Measurements from ENCODE around the gene MRFAP1L1. TPM values are rescaled to one million over a fixed set of nuclear protein-coding genes. Genes with fewer than 3 reads are reported as not detected.

MRFAP1L1 gene
- total RNA-seq, 2 donors from 2014 or later: 65.2 to 81.9 TPM

GRCh38 chr4:6716018-6716911 lies 6.6 kb upstream of the MRFAP1L1 start, which contains the start of gene BLOC1S4:
BLOC1S4 (plus strand) TSS chr4:6716174; CDS start chr4:6716210, 36 bp downstream.
- no peaks in the 10 kb centered on the region for H3K27me3 ChIP-seq (replicated peaks; ENCODE audit: insufficient read depth)
- peak within 1 kb of the TSS; percentile 78 to 92 for H3K4me3 ChIP-seq
- no peaks in the 10 kb centered on the region for H3K4me1 ChIP-seq (replicated peaks)
- WGBS: under 1% methylated on average over 85 of the region's 109 CpGs
- DNase-seq (ENCODE audit: low spot score): peak; percentile 80
- no peaks in the 10 kb centered on the region for H3K36me3 ChIP-seq
- H3K27ac ChIP-seq: peak within 1 kb of the TSS; percentile 91 to 94
- intact Hi-C loops (cut with DNase I): loop anchor here (5.0 to 10.0 kb wide), 3 partner anchors 66 to 269 kb away; partner anchors contain the start of gene KIAA0232
- peak in 2 of 4 experiments; percentile 37 to 47 for TF ChIP-seq CTCF (IDR thresholded peaks at IDR 0.05)
- peak; percentile 79 for TF ChIP-seq POLR2A (IDR thresholded peaks at IDR 0.05)
- TF ChIP-seq POLR2AphosphoS5 (IDR thresholded peaks at IDR 0.05): peak; percentile 97
- H3K9me3 ChIP-seq: no peaks in the 10 kb centered on the region

- H3K9me3 ChIP-seq: no peaks in the 10 kb centered on the region
- H3K27ac ChIP-seq: peak overlapping the region; percentile 91 to 94
- H3K36me3 ChIP-seq: no peaks in the 10 kb centered on the region
- 4% methylated on average over 9 of the region's 9 CpGs for WGBS
- no peaks in the 10 kb centered on the region for H3K4me1 ChIP-seq (replicated peaks)
- intact Hi-C loops (cut with DNase I): loop anchor here (5.0 to 10.0 kb wide), 3 partner anchors 67 to 269 kb away; partner anchors contain the start of gene KIAA0232
- TF ChIP-seq CTCF (IDR thresholded peaks at IDR 0.05): no peak
- no peak for TF ChIP-seq POLR2A (IDR thresholded peaks at IDR 0.05)
- no peak for TF ChIP-seq POLR2AphosphoS5 (IDR thresholded peaks at IDR 0.05)
- peak overlapping the region; percentile 78 to 92 for H3K4me3 ChIP-seq
- DNase-seq (ENCODE audit: low spot score): no peak
- no peaks in the 10 kb centered on the region for H3K27me3 ChIP-seq (replicated peaks; ENCODE audit: insufficient read depth)
Observed at GRCh38 chr4:6715704-6716017, 6.0 kb upstream of the MRFAP1L1 start.

- TF ChIP-seq POLR2A (IDR thresholded peaks at IDR 0.05): no peak
- TF ChIP-seq POLR2AphosphoS5 (IDR thresholded peaks at IDR 0.05): no peak
- TF ChIP-seq CTCF (IDR thresholded peaks at IDR 0.05): no peak
- Histone ChIP-seq H3K27ac (no peak overlapping the region), H3K4me3 (no peak overlapping the region), H3K36me3 (no peaks in the 10 kb centered on the region), H3K27me3 (replicated peaks; ENCODE audit: insufficient read depth) (no peaks in the 10 kb centered on the region), H3K4me1 (replicated peaks) (no peaks in the 10 kb centered on the region), H3K9me3 (no peaks in the 10 kb centered on the region)
- intact Hi-C loops (cut with DNase I): loop anchor here (5.0 to 10.0 kb wide), 3 partner anchors 67 to 270 kb away; partner anchors contain the start of gene KIAA0232
- no peak for DNase-seq (ENCODE audit: low spot score)
- WGBS: 83% methylated on average over 1 of the region's 1 CpG
Observed at GRCh38 chr4:6714954-6715353, 5.3 kb upstream of the MRFAP1L1 start.

- no peaks in the 10 kb centered on the region for H3K9me3 ChIP-seq
- DNase-seq (ENCODE audit: low spot score): no peak
- no peaks in the 10 kb centered on the region for H3K27me3 ChIP-seq (replicated peaks; ENCODE audit: insufficient read depth)
- no peaks in the 10 kb centered on the region for H3K4me1 ChIP-seq (replicated peaks)
- no peak overlapping the region for H3K27ac ChIP-seq
- intact Hi-C loops (cut with DNase I): loop anchor here (10.0 kb wide), 1 partner anchor 274 kb away; no protein-coding TSS in a partner anchor
- WGBS: 80% methylated on average over 2 of the region's 2 CpGs
- H3K4me3 ChIP-seq: no peak overlapping the region
- TF ChIP-seq CTCF (IDR thresholded peaks at IDR 0.05): no peak
- no peak for TF ChIP-seq POLR2AphosphoS5 (IDR thresholded peaks at IDR 0.05)
- TF ChIP-seq POLR2A (IDR thresholded peaks at IDR 0.05): no peak
- no peaks in the 10 kb centered on the region for H3K36me3 ChIP-seq
Observed at GRCh38 chr4:6710996-6711395, 1.3 kb upstream of the MRFAP1L1 start.
